ENCODE measurements around the gene ZC2HC1B. TPM values are rescaled to one million over a fixed set of nuclear protein-coding genes. Genes with fewer than 3 reads are reported as not detected.
A peak's percentile ranks its signal among the peaks of the same experiment; 100 is the strongest.

Gene ZC2HC1B
- total and polyA plus RNA-seq, 4 donors: 0.28 TPM; not detected in 3

- Histone ChIP-seq H3K36me3 (ENCODE audit: control insufficient read depth in 4 of 4, insufficient read depth in 4 of 4, low read length in 4 of 4) (peaks cover 3 to 22% (median 12%) of the 10 kb centered on the region in 4 donors), H3K27me3 (ENCODE audit: control insufficient read depth in 3 of 3, insufficient read depth in 3 of 3, low read length in 2 of 3) (no peaks in the 10 kb centered on the region), H3K27ac (ENCODE audit: low read depth in 1 of 2, low read length in 1 of 2) (no peak overlapping the region), H3K4me3 (no peak overlapping the region), H3K9ac (ENCODE audit: insufficient read depth in 1 of 2, low read length in 2 of 2) (no peak overlapping the region), H3K9me3 (ENCODE audit: control insufficient read depth in 4 of 4, insufficient read depth in 3 of 4, low read length in 3 of 4) (peaks cover 0 to 6% (median 4%) of the 10 kb centered on the region in 4 donors), H3K4me1 (ENCODE audit: control insufficient read depth in 5 of 5, insufficient read depth in 5 of 5, low read length in 5 of 5) (peaks cover 0 to 31% (median 18%) of the 10 kb centered on the region in 5 donors)
- ATAC-seq (ENCODE audit: insufficient read depth, low FRiP score): no peak
- WGBS, 2 donors: 60 to 90% methylated on average over 1 of the region's 1 CpG
- peak; percentile 53 to 86 (median 60) for DNase-seq
- no peak for TF ChIP-seq CTCF (IDR thresholded peaks at IDR 0.05; ENCODE audit: control extremely low read depth, extremely low read depth)
Measured at GRCh38 chr6:143949535-143949934, 85.3 kb downstream of the ZC2HC1B start.

- Histone ChIP-seq H3K4me1 (ENCODE audit: control insufficient read depth in 5 of 5, insufficient read depth in 5 of 5, low read length in 5 of 5) (peaks cover 0 to 31% (median 18%) of the 10 kb centered on the region in 5 donors), H3K4me3 (no peak overlapping the region), H3K36me3 (ENCODE audit: control insufficient read depth in 4 of 4, insufficient read depth in 4 of 4, low read length in 4 of 4) (peaks cover 3 to 22% (median 12%) of the 10 kb centered on the region in 4 donors), H3K27ac (ENCODE audit: low read depth in 1 of 2, low read length in 1 of 2) (peak overlapping the region in 1 of 2 donors; percentile 69), H3K9me3 (ENCODE audit: control insufficient read depth in 4 of 4, insufficient read depth in 3 of 4, low read length in 3 of 4) (peaks cover 0 to 6% (median 4%) of the 10 kb centered on the region in 4 donors), H3K27me3 (ENCODE audit: control insufficient read depth in 3 of 3, insufficient read depth in 3 of 3, low read length in 2 of 3) (no peaks in the 10 kb centered on the region), H3K9ac (ENCODE audit: insufficient read depth in 1 of 2, low read length in 2 of 2) (no peak overlapping the region)
- TF ChIP-seq CTCF (IDR thresholded peaks at IDR 0.05; ENCODE audit: control extremely low read depth, extremely low read depth): no peak
- WGBS, 2 donors: 65 to 83% methylated on average over 9 of the region's 9 CpGs
- DNase-seq: no peak
- no peak for ATAC-seq (ENCODE audit: insufficient read depth, low FRiP score)
Measured at GRCh38 chr6:143949962-143950361, 85.7 kb downstream of the ZC2HC1B start.

GRCh38 chr6:143950875-143951274 is 86.6 kb downstream of the ZC2HC1B start:
- no peak for DNase-seq
- Histone ChIP-seq H3K4me3 (no peak overlapping the region), H3K27me3 (ENCODE audit: control insufficient read depth in 3 of 3, insufficient read depth in 3 of 3, low read length in 2 of 3) (no peaks in the 10 kb centered on the region), H3K27ac (ENCODE audit: low read depth in 1 of 2, low read length in 1 of 2) (no peak overlapping the region), H3K9ac (ENCODE audit: insufficient read depth in 1 of 2, low read length in 2 of 2) (no peak overlapping the region), H3K36me3 (ENCODE audit: control insufficient read depth in 4 of 4, insufficient read depth in 4 of 4, low read length in 4 of 4) (peaks cover 3 to 22% (median 12%) of the 10 kb centered on the region in 4 donors), H3K9me3 (ENCODE audit: control insufficient read depth in 4 of 4, insufficient read depth in 3 of 4, low read length in 3 of 4) (peaks cover 0 to 6% (median 4%) of the 10 kb centered on the region in 4 donors), H3K4me1 (ENCODE audit: control insufficient read depth in 5 of 5, insufficient read depth in 5 of 5, low read length in 5 of 5) (peaks cover 0 to 31% (median 18%) of the 10 kb centered on the region in 5 donors)
- ATAC-seq (ENCODE audit: insufficient read depth, low FRiP score): no peak
- TF ChIP-seq CTCF (IDR thresholded peaks at IDR 0.05; ENCODE audit: control extremely low read depth, extremely low read depth): no peak
- WGBS, 2 donors: 58 to 68% methylated on average over 3 of the region's 3 CpGs

All from lung (tissue), 12 donors.